HG03025 (cell line): Measurements from ENCODE around the gene CD101.

Source experiments
- ATAC-seq: cut with Tn5 transposase; IDR thresholded peaks from one replicate; pipeline ENCODE4 v1.9.1; 2021; ENCODE audit warnings: mild to moderate bottlenecking, moderate library complexity; ENCODE audit not compliant: unreplicated experiment, low FRiP score

The CD101 gene

DNA sequence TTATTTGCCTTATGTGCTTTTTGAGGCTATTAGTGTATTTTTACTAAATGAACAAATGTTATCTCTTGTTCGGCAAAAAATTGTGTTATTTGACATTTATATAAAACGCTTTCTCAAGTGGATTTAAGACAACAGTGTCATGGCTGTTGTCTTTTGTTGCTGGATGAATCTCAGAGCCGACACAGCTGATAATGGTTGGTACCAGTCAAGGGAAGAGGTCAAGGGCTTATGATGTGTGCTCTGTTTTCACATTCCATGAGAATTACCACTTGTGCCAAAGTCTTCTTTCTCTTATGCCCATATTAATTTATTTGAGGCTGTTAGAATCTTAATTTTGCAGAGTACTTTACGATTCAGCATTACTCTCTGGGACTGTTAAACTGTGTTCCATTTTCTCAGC, 17.9 kb upstream of the CD101 start:
- no peak for ATAC-seq

DNA sequence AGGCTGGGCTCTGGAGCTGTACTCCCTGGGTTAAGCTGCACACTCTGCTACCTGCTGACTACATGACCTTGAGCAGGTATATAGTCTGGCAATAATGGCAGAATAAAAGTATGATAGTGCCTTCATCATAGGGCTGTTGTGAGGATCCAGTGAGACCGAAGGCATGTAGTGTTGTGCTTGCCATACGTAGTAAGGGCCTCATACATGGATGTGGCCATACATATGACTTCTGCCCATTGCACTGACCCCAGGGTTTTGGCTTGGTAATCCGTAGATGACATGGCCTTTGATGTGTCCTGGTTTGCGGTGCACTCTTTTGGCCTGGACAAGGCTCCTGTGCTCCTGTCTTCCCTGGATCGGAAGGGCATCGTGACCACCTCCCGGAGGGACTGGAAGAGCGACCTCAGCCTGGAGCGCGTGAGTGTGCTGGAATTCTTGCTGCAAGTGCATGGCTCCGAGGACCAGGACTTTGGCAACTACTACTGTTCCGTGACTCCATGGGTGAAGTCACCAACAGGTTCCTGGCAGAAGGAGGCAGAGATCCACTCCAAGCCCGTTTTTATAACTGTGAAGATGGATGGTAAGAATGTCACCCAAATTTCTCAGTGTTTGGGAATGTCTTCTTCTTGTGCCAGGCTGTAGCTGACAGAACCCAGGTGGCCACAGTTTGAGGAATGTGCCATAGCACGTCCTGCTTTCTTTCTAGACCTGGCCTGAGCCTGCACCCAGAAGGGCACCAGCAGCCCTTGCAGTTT, 17.0 kb upstream of the CD101 start:
- ATAC-seq = no peak

DNA sequence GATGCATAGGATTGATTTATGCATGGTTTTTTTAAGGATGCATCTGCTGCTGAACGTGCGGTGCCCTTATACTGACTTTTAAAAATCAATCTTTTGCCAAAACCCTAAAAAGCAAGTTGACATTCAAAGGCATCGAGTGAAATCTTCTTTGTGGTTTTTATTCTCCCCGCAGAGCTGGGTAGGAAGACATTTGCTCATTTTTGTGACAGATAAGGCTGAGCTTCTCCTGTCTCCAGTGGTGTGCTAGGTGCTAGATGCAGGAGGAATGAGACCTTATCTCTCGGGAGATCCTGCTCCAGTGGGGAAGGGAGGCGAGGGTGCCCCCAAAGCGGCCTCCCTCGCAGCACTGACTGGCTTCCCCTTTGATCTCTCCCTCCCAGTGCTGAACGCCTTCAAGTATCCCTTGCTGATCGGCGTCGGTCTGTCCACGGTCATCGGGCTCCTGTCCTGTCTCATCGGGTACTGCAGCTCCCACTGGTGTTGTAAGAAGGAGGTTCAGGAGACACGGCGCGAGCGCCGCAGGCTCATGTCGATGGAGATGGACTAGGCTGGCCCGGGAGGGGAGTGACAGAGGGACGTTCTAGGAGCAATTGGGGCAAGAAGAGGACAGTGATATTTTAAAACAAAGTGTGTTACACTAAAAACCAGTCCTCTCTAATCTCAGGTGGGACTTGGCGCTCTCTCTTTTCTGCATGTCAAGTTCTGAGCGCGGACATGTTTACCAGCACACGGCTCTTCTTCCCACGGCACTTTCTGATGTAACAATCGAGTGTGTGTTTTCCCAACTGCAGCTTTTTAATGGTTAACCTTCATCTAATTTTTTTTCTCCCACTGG, 14.9 kb upstream of the CD101 start:
- ATAC-seq = no peak

- no peak for ATAC-seq
These were observed 14.4 kb upstream of the CD101 start for GRCh38 chr1:116987256-116987555.

DNA sequence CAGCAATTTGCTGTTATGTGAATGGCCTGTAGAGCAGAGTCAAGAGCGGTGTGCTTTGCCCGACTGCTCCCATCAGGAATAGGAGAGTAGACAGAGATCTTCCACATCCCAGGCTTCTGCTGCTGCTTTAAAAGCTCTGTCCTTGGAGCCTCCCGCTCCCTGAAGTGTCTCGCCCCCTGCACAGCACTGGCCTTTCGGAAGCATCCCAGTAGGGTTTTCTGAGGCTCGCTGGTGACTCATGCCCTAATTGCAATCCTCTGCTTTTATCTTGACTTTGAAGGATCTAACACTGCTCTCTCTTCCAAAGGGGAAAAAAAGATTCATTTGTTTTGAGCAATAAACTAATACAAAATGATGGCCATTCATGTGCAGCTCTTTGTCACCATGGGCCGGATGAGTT, 13.3 kb upstream of the CD101 start:
- no peak for ATAC-seq

GRCh38 chr1:116988908-116989307, 12.7 kb upstream of the CD101 start:
- ATAC-seq = no peak

- no peak for ATAC-seq
These were observed 11.7 kb upstream of the CD101 start for GRCh38 chr1:116989835-116990234.

DNA sequence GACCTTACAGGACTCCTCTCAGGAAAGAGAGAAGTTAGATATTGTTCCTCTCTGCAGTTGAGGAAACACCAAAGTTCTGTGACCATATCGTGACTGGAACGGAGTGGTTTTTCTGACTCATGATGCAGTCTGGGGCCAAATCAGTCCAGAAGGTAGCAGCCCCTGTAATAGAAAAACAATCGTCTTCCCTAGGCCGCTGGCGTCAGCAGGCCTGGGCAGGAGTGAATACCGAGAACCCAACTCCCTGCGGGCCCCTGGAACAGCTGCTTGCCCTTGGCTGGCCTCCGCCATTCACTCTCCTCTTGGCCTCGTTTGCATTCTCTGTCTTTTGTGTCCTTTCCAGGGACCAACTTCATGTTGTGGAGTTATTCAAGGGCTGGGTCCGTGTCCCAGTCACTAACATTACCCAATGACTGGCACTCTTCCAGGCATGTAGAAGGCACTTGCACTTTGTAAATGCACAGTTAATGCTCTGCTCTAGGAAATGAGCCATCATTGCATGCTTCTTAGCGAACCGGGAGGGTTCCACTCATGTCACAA, 10.9 kb upstream of the CD101 start:
- no peak for ATAC-seq

GRCh38 chr1:116991171-116991845, 10.3 kb upstream of the CD101 start:
- no peak for ATAC-seq

DNA sequence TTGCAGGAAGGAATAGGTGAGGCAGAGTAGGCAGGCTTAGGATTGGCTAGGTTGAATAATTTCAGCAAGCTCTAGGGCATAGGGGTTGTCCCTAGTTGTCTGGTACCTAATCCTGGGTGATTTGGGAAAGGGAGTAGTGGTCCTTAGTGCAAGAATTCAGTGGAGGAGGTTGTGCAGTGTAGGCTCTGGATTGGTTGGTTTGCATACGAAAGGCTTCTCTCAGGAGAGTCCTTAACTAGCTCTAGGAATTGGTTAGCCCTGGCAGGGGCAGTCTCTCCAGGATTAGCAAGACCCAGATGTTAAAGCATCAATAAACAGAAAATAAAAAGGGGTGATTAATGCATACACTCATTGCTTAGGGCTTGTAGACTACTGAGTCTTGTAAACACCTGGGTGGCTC, 9.6 kb upstream of the CD101 start:
- ATAC-seq = no peak

DNA sequence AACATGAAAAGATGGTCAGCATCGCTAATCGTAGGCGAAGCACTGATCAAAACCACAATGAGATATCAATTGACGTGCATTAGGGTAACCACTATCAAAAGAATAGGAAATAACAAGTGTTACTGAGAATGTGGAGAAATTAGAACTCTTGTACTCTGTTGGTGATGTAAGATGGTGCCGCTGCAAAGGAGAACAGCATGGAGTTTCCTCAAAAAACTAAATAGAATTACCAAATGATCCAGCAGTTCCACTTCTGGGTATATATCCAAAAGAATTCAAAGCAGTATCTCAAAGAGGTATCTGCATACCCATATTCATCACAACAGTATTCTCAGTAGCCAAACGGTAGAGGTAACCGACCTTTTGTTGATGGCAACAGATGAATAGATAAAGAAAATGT, 8.3 kb upstream of the CD101 start:
- ATAC-seq = no peak

GRCh38 chr1:116994411-116994810, 7.1 kb upstream of the CD101 start:
- no peak for ATAC-seq

- ATAC-seq = no peak
These were observed 4.5 kb upstream of the CD101 start for GRCh38 chr1:116997066-116997465.

GRCh38 chr1:116997636-116998035, 3.9 kb upstream of the CD101 start:
- ATAC-seq = no peak

- ATAC-seq = no peak
These were observed 2.0 kb upstream of the CD101 start for GRCh38 chr1:116999596-116999995.

DNA sequence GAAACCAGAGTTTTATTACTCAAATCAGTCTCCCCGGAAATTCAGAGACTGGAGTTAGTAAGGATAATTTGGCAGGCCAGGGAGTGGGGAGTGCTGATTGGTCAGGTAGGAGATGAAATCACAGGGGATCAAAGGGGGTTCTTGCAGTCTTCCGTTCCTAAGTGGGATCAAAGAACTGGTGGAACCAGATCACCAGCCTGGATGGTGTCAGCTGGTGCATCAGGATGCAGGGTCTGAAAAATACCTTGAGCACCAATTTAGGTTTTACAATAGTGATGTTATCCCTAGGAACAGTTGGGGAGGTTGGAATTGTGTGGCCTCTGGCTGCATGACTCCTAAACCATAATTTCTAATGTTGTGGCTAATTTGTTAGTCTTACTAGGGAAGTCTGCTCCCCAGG, 1.4 kb upstream of the CD101 start:
- ATAC-seq = no peak

- ATAC-seq = no peak
These were observed 1.8 kb downstream of the CD101 start for GRCh38 chr1:117003223-117003875.

DNA sequence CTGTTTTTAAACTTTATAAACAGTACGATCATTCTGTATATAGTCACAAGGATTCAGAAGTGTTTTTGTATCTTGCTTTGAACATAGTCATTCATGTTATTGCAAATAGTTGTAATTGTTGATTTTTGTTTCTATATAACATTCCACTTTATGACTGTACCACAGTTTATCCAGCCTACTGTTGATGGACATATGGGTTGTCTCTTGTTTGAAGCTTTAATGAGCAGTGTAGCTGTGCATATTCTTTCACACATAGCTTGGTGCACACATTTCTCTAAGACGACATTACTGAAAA, 6.1 kb downstream of the CD101 start:
- no peak for ATAC-seq

DNA sequence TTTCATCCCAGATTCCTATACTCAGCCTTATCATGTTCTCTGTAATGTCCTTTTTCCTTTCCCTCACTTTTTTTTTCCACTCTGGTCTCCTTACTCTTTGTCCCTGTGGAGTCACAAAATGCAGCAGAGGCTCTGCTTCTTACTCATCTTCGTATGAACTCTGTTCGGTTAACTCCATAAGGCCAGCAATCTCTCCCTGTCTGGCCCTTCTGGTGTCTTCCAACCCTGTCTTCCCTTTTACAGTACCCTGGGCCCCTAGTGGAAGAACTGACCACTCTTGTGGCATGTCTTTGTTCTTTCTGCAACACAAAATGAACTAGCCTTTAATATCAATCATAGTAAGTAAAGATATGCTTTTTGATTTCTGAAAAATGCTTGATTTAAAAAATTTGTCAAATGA, 7.1 kb downstream of the CD101 start:
- no peak for ATAC-seq

DNA sequence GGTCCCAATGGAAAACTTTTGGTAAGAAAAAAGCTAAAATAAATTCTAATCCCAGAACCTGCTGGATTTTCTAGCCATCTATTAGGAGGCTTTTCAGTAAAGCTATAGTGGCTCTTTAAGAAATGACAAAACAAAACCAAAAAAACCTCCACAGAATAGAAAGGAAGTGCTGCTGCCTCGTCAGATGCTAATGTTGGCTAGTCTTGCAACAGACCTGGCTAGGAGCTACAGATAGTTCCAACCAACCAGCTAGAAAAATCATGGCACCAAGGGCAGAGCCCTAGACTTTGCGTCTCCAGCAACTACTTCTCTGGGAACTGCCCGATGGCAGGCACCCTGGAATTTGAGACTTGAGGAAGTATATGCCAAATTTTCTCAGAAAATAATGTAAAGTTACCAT, 7.6 kb downstream of the CD101 start:
- ATAC-seq = no peak

- ATAC-seq = no peak
These were observed 8.9 kb downstream of the CD101 start for GRCh38 chr1:117010310-117010969.
